H1 (cell line): ENCODE measurements around the gene CORIN. TPM values are rescaled to one million over a fixed set of nuclear protein-coding genes. Genes with fewer than 3 reads are reported as not detected.

Experiments used
- ASH2L ChIP-seq: fragments of 200-600, 300-600 bp; sonication (generic); IDR thresholded peaks from one replicate; pipeline ENCODE4 v1.7.1; 2017; ENCODE audit warnings: low read length
- SAP30 ChIP-seq: fragments of 300-600 bp; sonication (generic); IDR thresholded peaks from 2 replicates; pipeline ENCODE4 v1.7.1; 2012; ENCODE audit warnings: low read length, moderate library complexity, mild to moderate bottlenecking, inconsistent platforms; ENCODE audit not compliant: insufficient read depth, insufficient replicate concordance
- polyA plus RNA-seq, 7 experiments: library from polyadenylated mRNA; depleted of rRNA in 3 of 7; stranded (reverse) in 5 of 7; unstranded in 2 of 7; fragments of >200 nt in 5 of 7; fragments of 200-250 nt in 2 of 7; gene quantifications; 1 replicate in 5 of 7; 2 replicates in 1 of 7; 4 replicates in 1 of 7; pipeline versions ENCODE4 v1.2.1 to v1.2.3, GENCODE V29; 2011 to 2013; ENCODE audit warnings: missing spikeins in 2 of 7, mixed read lengths in 2 of 7
- total RNA-seq: library from RNA; stranded (reverse); fragmentation: NEBNext Ultra II Directional; extraction: Animal tissue kit (Norgen Biotek cat#: 25700); gene quantifications from 2 replicates; pipeline ENCODE4 v1.2.1, GENCODE V29; 2021

CORIN gene
- total and polyA plus RNA-seq, 2 of the 8 experiments (the other 6 are each of a cell fraction or from before 2014, with no cell fraction given) = 0.09 to 0.32 TPM

GRCh38 chr4:47746122-47746521 is 91.7 kb downstream of the CORIN start (continued):
- TF ChIP-seq SAP30 (no peak), ASH2L (no peak)
